Measurements from ENCODE around the gene RNF182. TPM values are rescaled to one million over a fixed set of nuclear protein-coding genes. Genes with fewer than 3 reads are reported as not detected.

Gene RNF182
- total RNA-seq, 2 donors from 2014 or later: not detected

DNA sequence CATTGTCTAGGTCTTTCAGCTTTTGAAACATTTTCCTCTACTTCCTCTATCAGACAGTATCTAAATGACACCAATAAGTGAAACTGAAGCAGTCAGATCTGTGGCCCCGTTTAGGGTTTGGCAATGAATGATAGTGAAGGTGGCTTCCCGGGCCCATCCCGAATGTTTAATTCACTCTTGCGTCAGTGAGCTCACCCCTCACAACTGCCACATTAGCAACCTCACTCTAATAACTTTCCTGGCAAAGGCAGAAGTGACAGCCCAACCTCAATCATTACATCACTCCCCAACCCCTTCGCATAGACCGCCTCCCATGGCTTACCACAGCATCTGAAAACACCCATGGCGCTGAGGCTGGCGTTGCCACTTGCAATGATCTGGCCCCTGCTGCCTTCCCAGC lies 100.4 kb downstream of the RNF182 start:
- no peak for ATAC-seq (ENCODE audit: insufficient number of reproducible peaks, low FRiP score, low read depth)

DNA sequence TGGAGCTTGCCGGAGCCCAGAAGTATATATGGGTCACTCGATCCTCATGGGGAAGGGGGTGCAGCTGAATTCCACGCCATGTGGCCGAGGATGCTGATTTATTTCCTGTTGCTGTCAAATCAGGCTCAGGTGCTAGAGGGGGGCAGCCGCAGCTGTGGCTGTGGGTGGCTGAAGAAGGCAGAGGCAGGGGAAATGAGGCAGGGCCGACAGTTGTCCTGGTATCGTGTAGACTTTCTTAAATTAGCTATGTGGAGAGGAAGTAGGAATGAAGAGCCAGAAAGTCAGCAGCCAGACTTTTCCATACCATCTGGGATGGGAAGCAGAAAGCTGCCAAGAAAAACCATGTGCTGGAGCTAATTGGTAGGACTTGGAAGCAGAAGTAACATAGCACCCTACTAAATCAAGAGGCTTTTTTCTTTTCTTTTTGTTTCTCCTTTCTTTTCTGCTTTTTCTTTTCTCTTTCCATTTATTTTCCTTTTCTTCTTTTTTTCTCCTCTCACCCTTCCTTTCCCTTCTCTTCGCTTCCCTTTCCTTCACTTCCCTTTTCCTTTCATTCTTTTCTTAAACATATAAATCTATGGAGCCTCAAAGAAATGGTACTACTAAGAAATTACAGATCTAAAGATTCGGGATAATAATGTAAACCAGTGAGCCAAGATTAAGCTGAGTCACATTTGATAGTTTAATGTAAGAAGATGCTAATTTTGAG lies 102.2 kb downstream of the RNF182 start:
- ATAC-seq (ENCODE audit: insufficient number of reproducible peaks, low FRiP score, low read depth) (no peak), DNase-seq (ENCODE audit: low spot score) (no peak)
- no peaks in the 10 kb centered on the region for H3K36me3 ChIP-seq
- no peaks in the 10 kb centered on the region for H3K4me1 ChIP-seq (ENCODE audit: control insufficient read depth in 1 of 2, low read depth in 2 of 2)
- no peaks in the 10 kb centered on the region for H3K27me3 ChIP-seq (replicated peaks; ENCODE audit: insufficient read depth)
- no peak overlapping the region for H3K4me3 ChIP-seq
- TF ChIP-seq, protein P1, sequence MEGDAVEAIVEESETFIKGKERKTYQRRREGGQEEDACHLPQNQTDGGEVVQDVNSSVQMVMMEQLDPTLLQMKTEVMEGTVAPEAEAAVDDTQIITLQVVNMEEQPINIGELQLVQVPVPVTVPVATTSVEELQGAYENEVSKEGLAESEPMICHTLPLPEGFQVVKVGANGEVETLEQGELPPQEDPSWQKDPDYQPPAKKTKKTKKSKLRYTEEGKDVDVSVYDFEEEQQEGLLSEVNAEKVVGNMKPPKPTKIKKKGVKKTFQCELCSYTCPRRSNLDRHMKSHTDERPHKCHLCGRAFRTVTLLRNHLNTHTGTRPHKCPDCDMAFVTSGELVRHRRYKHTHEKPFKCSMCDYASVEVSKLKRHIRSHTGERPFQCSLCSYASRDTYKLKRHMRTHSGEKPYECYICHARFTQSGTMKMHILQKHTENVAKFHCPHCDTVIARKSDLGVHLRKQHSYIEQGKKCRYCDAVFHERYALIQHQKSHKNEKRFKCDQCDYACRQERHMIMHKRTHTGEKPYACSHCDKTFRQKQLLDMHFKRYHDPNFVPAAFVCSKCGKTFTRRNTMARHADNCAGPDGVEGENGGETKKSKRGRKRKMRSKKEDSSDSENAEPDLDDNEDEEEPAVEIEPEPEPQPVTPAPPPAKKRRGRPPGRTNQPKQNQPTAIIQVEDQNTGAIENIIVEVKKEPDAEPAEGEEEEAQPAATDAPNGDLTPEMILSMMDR (IDR thresholded peaks at IDR 0.05): no peak
- no peaks in the 10 kb centered on the region for H3K9me3 ChIP-seq
- H3K27ac ChIP-seq: no peak overlapping the region

More for the DNA sequence above, 100.4 kb downstream of the RNF182 start:
- Histone ChIP-seq H3K36me3 (no peaks in the 10 kb centered on the region), H3K9me3 (no peaks in the 10 kb centered on the region), H3K27ac (no peak overlapping the region), H3K4me1 (ENCODE audit: control insufficient read depth in 1 of 2, low read depth in 2 of 2) (no peaks in the 10 kb centered on the region), H3K27me3 (replicated peaks; ENCODE audit: insufficient read depth) (no peaks in the 10 kb centered on the region), H3K4me3 (no peak overlapping the region)
- DNase-seq (ENCODE audit: low spot score): no peak
- TF ChIP-seq, protein P1 (IDR thresholded peaks at IDR 0.05): no peak

DNA sequence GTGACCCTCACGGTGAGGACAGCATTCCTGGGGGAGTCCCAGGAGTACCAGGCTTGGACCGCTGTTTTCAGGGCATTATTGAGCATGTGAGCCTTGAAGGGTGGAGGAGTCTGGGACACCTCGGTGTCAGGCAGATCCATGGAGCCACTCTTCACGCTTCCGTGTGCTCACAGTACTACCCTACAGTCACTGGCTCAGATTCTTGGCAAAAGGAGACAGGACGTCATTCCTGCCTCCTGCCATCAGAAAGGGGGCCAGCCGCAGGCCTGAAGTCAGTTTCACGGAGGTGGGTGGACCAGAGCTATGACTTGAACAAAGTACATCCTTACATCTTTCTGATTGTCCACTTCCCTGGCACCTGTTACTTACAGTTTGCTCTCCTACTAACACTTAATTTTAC lies 103.9 kb downstream of the RNF182 start:
- DNase-seq (ENCODE audit: low spot score) (no peak), ATAC-seq (ENCODE audit: insufficient number of reproducible peaks, low FRiP score, low read depth) (no peak)
- no peaks in the 10 kb centered on the region for H3K4me1 ChIP-seq (ENCODE audit: control insufficient read depth in 1 of 2, low read depth in 2 of 2)
- no peak overlapping the region for H3K4me3 ChIP-seq
- H3K9me3 ChIP-seq: no peaks in the 10 kb centered on the region
- H3K27ac ChIP-seq: no peak overlapping the region
- TF ChIP-seq, protein P1 (IDR thresholded peaks at IDR 0.05): no peak
- no peaks in the 10 kb centered on the region for H3K36me3 ChIP-seq
- no peaks in the 10 kb centered on the region for H3K27me3 ChIP-seq (replicated peaks; ENCODE audit: insufficient read depth)

DNA sequence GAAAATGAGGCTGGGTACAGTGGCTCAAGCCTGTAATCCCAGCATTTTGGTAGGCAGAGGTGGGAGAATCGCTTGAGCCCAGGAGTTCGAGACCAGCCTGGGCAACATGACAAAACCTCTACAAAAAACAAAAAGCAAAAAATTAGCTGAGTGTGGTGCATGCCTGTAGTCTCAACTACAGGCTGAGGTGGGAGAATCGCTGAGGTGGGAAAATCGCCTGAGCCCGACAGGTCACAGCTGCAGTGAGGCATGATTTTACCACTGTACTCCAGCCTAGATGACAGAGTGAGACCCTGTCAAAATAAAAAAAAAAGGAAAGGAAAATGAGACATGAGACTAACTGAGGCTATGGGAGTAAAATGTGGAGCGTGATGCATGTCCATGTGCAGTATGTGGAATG lies 104.9 kb downstream of the RNF182 start:
- Histone ChIP-seq H3K27me3 (replicated peaks; ENCODE audit: insufficient read depth) (no peaks in the 10 kb centered on the region), H3K4me3 (no peak overlapping the region), H3K27ac (no peak overlapping the region), H3K4me1 (ENCODE audit: control insufficient read depth in 1 of 2, low read depth in 2 of 2) (no peaks in the 10 kb centered on the region), H3K9me3 (no peaks in the 10 kb centered on the region), H3K36me3 (no peaks in the 10 kb centered on the region)
- ATAC-seq (ENCODE audit: insufficient number of reproducible peaks, low FRiP score, low read depth): no peak
- DNase-seq (ENCODE audit: low spot score): no peak
- TF ChIP-seq, protein P1 (IDR thresholded peaks at IDR 0.05): no peak

Other genes with a start within 250 kb of the RNF182 start
- 10 to 100 TPM; 51.6 to 53.8 TPM for gene RANBP9, start 213.1 kb upstream of the RNF182 start, total RNA-seq
- gene MCUR1, start 110.4 kb upstream of the RNF182 start, total RNA-seq: 10 to 100 TPM in 1 of 2 donors, 1 to 10 TPM in 1; 9.5 to 12.2 TPM
- 1 to 10 TPM; 1.1 to 8.0 TPM for gene CD83, start 192.8 kb downstream of the RNF182 start, total RNA-seq

All from thoracic aorta (tissue), 2 donors.